Measurements from ENCODE around the gene EPHA3. TPM values are rescaled to one million over a fixed set of nuclear protein-coding genes. Genes with fewer than 3 reads are reported as not detected.

The EPHA3 gene
- total and polyA plus RNA-seq, 2 experiments from 2014 or later = 4.8 to 9.2 TPM

DNA sequence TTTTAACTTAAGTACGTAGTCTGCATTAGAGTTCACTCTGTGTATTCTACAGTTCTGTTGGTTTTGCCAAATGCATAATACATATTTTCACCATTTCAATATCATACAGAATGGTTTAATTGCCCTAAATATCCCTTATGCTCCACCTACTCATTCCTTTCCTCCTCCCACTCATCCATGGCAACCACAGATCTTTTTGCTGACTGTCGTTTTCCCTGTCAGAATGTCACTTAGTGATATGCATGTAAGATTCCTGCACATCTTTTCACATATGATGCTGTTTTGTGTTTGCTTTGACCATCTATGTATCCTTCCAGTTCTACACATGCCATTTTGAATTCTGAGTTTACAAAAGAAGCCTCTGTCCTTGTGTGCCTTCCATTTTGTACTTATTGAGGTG, 36.7 kb downstream of the EPHA3 start:
- DNase-seq (ENCODE audit: low read depth in 1 of 2, low spot score in 1 of 2) = no peak
- no peak overlapping the region for H3K4me3 ChIP-seq
- no peaks in the 10 kb centered on the region for H3K27me3 ChIP-seq
- no peaks in the 10 kb centered on the region for H3K9me3 ChIP-seq (ENCODE audit: low read depth)
- no peaks in the 10 kb centered on the region for H3K4me1 ChIP-seq (ENCODE audit: low read depth)
- no peak overlapping the region for H3K27ac ChIP-seq
- no peak for TF ChIP-seq CTCF (IDR thresholded peaks at IDR 0.05; ENCODE audit: low read depth, low read length)
- H3K36me3 ChIP-seq = no peaks in the 10 kb centered on the region

GRCh38 chr3:89145995-89146394, 38.6 kb downstream of the EPHA3 start:
- Histone ChIP-seq H3K9me3 (ENCODE audit: low read depth) (no peaks in the 10 kb centered on the region), H3K4me1 (ENCODE audit: low read depth) (no peaks in the 10 kb centered on the region), H3K27me3 (no peaks in the 10 kb centered on the region), H3K36me3 (no peaks in the 10 kb centered on the region), H3K27ac (no peak overlapping the region), H3K4me3 (no peak overlapping the region)
- peak in 1 of 2 donors; percentile 90 for DNase-seq (ENCODE audit: low read depth in 1 of 2, low spot score in 1 of 2)
- TF ChIP-seq CTCF (IDR thresholded peaks at IDR 0.05; ENCODE audit: low read depth, low read length) = no peak

DNA sequence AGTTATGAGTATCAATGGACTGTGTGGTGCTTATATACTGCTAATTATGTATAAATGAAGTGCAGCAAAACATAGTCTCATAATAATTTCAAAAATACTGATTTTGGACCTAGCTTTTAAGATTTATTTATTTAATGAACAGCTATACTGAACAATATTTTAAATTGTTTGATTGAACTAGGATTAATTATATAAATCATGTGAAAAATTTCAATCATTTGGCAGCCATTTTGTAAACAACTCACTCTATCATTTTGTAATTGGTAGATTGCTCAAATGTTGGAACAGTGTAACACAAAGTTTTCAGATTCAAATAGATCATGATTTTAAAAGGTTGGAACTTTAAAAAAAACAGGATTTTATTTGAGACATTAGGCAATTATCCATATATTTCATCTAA, 47.0 kb downstream of the EPHA3 start:
- Histone ChIP-seq H3K4me3 (no peak overlapping the region), H3K27me3 (no peaks in the 10 kb centered on the region), H3K36me3 (no peaks in the 10 kb centered on the region), H3K4me1 (ENCODE audit: low read depth) (no peaks in the 10 kb centered on the region), H3K9me3 (ENCODE audit: low read depth) (no peaks in the 10 kb centered on the region), H3K27ac (no peak overlapping the region)
- no peak for DNase-seq (ENCODE audit: low read depth in 1 of 2, low spot score in 1 of 2)
- TF ChIP-seq CTCF (IDR thresholded peaks at IDR 0.05; ENCODE audit: low read depth, low read length) = no peak

DNA sequence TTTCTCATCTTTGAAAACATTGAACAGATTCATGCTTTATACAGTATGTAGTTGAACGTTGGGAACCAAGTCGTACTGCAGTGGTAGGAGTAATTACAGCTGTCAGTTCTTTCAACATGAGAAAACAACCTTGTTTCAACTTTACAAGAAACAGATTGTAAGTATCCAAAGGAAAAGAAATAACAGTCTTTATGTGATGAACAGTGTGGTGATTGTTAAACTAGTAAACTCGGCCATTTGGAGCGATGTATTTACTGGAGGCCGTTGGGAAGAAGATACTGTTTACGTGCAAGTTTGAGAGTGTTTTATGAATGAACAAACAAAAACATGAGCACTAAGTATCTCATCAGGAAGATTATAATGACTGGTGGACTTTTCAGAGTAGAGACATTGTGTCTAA, 48.4 kb downstream of the EPHA3 start:
- Histone ChIP-seq H3K4me1 (ENCODE audit: low read depth) (no peaks in the 10 kb centered on the region), H3K27ac (no peak overlapping the region), H3K4me3 (no peak overlapping the region), H3K9me3 (ENCODE audit: low read depth) (no peaks in the 10 kb centered on the region), H3K27me3 (no peaks in the 10 kb centered on the region), H3K36me3 (no peaks in the 10 kb centered on the region)
- TF ChIP-seq CTCF (IDR thresholded peaks at IDR 0.05; ENCODE audit: low read depth, low read length) = no peak
- DNase-seq (ENCODE audit: low read depth in 1 of 2, low spot score in 1 of 2) = peak in 1 of 2 donors; percentile 11

DNA sequence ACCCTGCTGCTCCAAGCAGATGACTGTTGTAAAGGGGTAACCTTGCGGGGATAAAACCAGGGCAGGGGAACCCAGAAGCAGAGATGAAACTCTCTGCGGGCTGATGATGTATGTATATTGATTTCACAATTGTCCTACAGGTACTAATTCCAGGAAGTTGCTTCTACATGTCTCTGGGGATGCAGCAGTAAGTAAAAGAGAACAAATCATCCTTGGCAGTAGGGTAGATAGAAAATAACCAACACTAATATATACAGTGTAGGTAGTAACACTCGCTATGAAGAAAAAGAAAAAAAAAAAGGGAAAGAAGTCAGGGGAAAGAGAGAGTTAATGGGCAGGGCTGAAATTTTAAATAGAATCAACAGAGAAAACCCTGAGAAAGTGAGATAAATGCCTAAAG, 50.2 kb downstream of the EPHA3 start:
- TF ChIP-seq CTCF (IDR thresholded peaks at IDR 0.05; ENCODE audit: low read depth, low read length) = no peak
- no peak for DNase-seq (ENCODE audit: low read depth in 1 of 2, low spot score in 1 of 2)
- Histone ChIP-seq H3K4me1 (ENCODE audit: low read depth) (no peaks in the 10 kb centered on the region), H3K36me3 (no peaks in the 10 kb centered on the region), H3K27me3 (no peaks in the 10 kb centered on the region), H3K4me3 (no peak overlapping the region), H3K27ac (no peak overlapping the region), H3K9me3 (ENCODE audit: low read depth) (no peaks in the 10 kb centered on the region)

GRCh38 chr3:89159605-89160004, 52.2 kb downstream of the EPHA3 start:
- no peak for DNase-seq (ENCODE audit: low read depth in 1 of 2, low spot score in 1 of 2)
- H3K9me3 ChIP-seq (ENCODE audit: low read depth) = no peaks in the 10 kb centered on the region
- no peak for TF ChIP-seq CTCF (IDR thresholded peaks at IDR 0.05; ENCODE audit: low read depth, low read length)
- H3K27me3 ChIP-seq = no peaks in the 10 kb centered on the region
- H3K4me3 ChIP-seq = no peak overlapping the region
- H3K27ac ChIP-seq = no peak overlapping the region
- H3K36me3 ChIP-seq = no peaks in the 10 kb centered on the region
- no peaks in the 10 kb centered on the region for H3K4me1 ChIP-seq (ENCODE audit: low read depth)

Measured in cardiac muscle cell (in vitro differentiated cells and primary cell).